HG03520 (cell line): ENCODE data around the gene TKT.

ENCODE experiments used
- ATAC-seq: cut with Tn5 transposase; IDR thresholded peaks from one replicate; pipeline ENCODE4 v1.9.1; 2021; ENCODE audit warnings: mild to moderate bottlenecking, moderate library complexity; ENCODE audit not compliant: unreplicated experiment

Gene TKT

GRCh38 chr3:53226142-53226840, 29.5 kb downstream of the TKT start:
- no peak for ATAC-seq

GRCh38 chr3:53225651-53226050, 30.2 kb downstream of the TKT start:
- no peak for ATAC-seq

GRCh38 chr3:53225181-53225580, 30.6 kb downstream of the TKT start:
- ATAC-seq: no peak

- ATAC-seq: no peak
Observed at GRCh38 chr3:53224536-53224935, 31.3 kb downstream of the TKT start.

GRCh38 chr3:53224026-53224425, 31.8 kb downstream of the TKT start:
- ATAC-seq: no peak

GRCh38 chr3:53223541-53223966, 32.3 kb downstream of the TKT start:
- no peak for ATAC-seq

GRCh38 chr3:53223025-53223424, 32.8 kb downstream of the TKT start:
- no peak for ATAC-seq

- no peak for ATAC-seq
Observed at GRCh38 chr3:53222183-53222901, 33.5 kb downstream of the TKT start.

GRCh38 chr3:53221827-53222182, 34.0 kb downstream of the TKT start:
- no peak for ATAC-seq

GRCh38 chr3:53221345-53221744, 34.5 kb downstream of the TKT start:
- no peak for ATAC-seq

GRCh38 chr3:53219895-53220483, 35.8 kb downstream of the TKT start:
- no peak for ATAC-seq

- no peak for ATAC-seq
Observed at GRCh38 chr3:53218131-53218530, 37.7 kb downstream of the TKT start.

- no peak for ATAC-seq
Observed at GRCh38 chr3:53217175-53217574, 38.6 kb downstream of the TKT start.

GRCh38 chr3:53216723-53217122, 39.1 kb downstream of the TKT start:
- no peak for ATAC-seq

- no peak for ATAC-seq
Observed at GRCh38 chr3:53215816-53216215, 40.0 kb downstream of the TKT start.

- no peak for ATAC-seq
Observed at GRCh38 chr3:53213276-53213675, 42.5 kb downstream of the TKT start.

- ATAC-seq: no peak
Observed at GRCh38 chr3:53211706-53212702, 43.8 kb downstream of the TKT start.

GRCh38 chr3:53202331-53203015, 53.3 kb downstream of the TKT start:
- ATAC-seq: no peak

- no peak for ATAC-seq
Observed at GRCh38 chr3:53200501-53201498, 55.0 kb downstream of the TKT start.
